ENCODE data around the gene HEXA. TPM values are rescaled to one million over a fixed set of nuclear protein-coding genes. Genes with fewer than 3 reads are reported as not detected.

Gene HEXA
- total and polyA plus RNA-seq, 2 of the 8 experiments (the other 6 are each of a cell fraction or from before 2014, with no cell fraction given): 52.5 to 73.7 TPM

DNA sequence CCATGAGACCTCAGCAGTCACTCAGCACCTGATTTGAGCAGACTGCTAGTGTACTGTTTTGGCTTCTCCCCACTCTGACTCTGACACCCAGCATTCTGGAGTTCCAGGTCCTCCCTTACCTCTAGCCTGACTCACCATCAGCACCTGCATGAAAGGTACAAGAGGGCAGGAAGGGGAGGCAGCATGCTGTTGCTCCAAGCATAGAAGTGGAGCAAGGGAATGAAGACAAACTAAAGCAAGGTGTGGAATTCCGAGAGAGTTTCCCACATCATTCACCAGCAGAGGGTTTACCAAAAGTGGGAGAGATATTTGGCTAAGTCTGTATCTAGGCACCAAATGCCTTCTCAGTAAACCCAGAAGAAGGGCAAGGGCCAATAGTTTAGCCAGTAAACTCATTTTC, 21.3 kb downstream of the HEXA start (continued):
- no peak for TF ChIP-seq POLR2A (IDR thresholded peaks at IDR 0.05; ENCODE audit: control extremely low read depth in 1 of 2, low read depth in 2 of 2, low read length in 2 of 2)
- TF ChIP-seq SAP30 (IDR thresholded peaks at IDR 0.05; ENCODE audit: insufficient read depth, insufficient replicate concordance, low read length): no peak
- TF ChIP-seq, protein P1, sequence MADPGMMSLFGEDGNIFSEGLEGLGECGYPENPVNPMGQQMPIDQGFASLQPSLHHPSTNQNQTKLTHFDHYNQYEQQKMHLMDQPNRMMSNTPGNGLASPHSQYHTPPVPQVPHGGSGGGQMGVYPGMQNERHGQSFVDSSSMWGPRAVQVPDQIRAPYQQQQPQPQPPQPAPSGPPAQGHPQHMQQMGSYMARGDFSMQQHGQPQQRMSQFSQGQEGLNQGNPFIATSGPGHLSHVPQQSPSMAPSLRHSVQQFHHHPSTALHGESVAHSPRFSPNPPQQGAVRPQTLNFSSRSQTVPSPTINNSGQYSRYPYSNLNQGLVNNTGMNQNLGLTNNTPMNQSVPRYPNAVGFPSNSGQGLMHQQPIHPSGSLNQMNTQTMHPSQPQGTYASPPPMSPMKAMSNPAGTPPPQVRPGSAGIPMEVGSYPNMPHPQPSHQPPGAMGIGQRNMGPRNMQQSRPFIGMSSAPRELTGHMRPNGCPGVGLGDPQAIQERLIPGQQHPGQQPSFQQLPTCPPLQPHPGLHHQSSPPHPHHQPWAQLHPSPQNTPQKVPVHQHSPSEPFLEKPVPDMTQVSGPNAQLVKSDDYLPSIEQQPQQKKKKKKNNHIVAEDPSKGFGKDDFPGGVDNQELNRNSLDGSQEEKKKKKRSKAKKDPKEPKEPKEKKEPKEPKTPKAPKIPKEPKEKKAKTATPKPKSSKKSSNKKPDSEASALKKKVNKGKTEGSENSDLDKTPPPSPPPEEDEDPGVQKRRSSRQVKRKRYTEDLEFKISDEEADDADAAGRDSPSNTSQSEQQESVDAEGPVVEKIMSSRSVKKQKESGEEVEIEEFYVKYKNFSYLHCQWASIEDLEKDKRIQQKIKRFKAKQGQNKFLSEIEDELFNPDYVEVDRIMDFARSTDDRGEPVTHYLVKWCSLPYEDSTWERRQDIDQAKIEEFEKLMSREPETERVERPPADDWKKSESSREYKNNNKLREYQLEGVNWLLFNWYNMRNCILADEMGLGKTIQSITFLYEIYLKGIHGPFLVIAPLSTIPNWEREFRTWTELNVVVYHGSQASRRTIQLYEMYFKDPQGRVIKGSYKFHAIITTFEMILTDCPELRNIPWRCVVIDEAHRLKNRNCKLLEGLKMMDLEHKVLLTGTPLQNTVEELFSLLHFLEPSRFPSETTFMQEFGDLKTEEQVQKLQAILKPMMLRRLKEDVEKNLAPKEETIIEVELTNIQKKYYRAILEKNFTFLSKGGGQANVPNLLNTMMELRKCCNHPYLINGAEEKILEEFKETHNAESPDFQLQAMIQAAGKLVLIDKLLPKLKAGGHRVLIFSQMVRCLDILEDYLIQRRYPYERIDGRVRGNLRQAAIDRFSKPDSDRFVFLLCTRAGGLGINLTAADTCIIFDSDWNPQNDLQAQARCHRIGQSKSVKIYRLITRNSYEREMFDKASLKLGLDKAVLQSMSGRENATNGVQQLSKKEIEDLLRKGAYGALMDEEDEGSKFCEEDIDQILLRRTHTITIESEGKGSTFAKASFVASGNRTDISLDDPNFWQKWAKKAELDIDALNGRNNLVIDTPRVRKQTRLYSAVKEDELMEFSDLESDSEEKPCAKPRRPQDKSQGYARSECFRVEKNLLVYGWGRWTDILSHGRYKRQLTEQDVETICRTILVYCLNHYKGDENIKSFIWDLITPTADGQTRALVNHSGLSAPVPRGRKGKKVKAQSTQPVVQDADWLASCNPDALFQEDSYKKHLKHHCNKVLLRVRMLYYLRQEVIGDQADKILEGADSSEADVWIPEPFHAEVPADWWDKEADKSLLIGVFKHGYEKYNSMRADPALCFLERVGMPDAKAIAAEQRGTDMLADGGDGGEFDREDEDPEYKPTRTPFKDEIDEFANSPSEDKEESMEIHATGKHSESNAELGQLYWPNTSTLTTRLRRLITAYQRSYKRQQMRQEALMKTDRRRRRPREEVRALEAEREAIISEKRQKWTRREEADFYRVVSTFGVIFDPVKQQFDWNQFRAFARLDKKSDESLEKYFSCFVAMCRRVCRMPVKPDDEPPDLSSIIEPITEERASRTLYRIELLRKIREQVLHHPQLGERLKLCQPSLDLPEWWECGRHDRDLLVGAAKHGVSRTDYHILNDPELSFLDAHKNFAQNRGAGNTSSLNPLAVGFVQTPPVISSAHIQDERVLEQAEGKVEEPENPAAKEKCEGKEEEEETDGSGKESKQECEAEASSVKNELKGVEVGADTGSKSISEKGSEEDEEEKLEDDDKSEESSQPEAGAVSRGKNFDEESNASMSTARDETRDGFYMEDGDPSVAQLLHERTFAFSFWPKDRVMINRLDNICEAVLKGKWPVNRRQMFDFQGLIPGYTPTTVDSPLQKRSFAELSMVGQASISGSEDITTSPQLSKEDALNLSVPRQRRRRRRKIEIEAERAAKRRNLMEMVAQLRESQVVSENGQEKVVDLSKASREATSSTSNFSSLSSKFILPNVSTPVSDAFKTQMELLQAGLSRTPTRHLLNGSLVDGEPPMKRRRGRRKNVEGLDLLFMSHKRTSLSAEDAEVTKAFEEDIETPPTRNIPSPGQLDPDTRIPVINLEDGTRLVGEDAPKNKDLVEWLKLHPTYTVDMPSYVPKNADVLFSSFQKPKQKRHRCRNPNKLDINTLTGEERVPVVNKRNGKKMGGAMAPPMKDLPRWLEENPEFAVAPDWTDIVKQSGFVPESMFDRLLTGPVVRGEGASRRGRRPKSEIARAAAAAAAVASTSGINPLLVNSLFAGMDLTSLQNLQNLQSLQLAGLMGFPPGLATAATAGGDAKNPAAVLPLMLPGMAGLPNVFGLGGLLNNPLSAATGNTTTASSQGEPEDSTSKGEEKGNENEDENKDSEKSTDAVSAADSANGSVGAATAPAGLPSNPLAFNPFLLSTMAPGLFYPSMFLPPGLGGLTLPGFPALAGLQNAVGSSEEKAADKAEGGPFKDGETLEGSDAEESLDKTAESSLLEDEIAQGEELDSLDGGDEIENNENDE (IDR thresholded peaks at IDR 0.05; ENCODE audit: insufficient replicate concordance, low read length): no peak
- no peak for TF ChIP-seq EZH2 (IDR thresholded peaks at IDR 0.05; ENCODE audit: low read depth, low read length, severe bottlenecking)
- TF ChIP-seq SP1 (IDR thresholded peaks at IDR 0.05; ENCODE audit: low read depth, low read length): no peak
- TF ChIP-seq RBBP5 (IDR thresholded peaks at IDR 0.05; ENCODE audit: borderline replicate concordance, low read depth, low read length): no peak
